Breast epithelium (tissue), 4 donors: ENCODE results near the gene NTNG1. TPM values are rescaled to one million over a fixed set of nuclear protein-coding genes. Genes with fewer than 3 reads are reported as not detected.

Source experiments
- DNase-seq, 2 donors: peaks; one replicate each; pipeline ENCODE4 v3.0.0-alpha.2; 2019; ENCODE audit warnings: low spot score in 2 of 2
- H3K27ac ChIP-seq, 2 donors: fragments of 200-600 bp; sonication (generic) in 1 of 2; one replicate each; pipeline ENCODE4 v1.5.1; 2016 to 2019; ENCODE audit warnings: mild to moderate bottlenecking in 1 of 2
- H3K27me3 ChIP-seq, 2 donors: fragments of 200-600 bp; sonication (generic) in 1 of 2; one replicate each; pipeline versions ENCODE4 v1.5.1 to v1.6.0; 2017 to 2019; ENCODE audit warnings: control low read depth in 1 of 2, mild to moderate bottlenecking in 1 of 2
- H3K36me3 ChIP-seq: fragments of 200-600 bp; one replicate; pipeline ENCODE4 v1.5.1; 2019
- H3K4me1 ChIP-seq, 2 donors: fragments of 200-600 bp; sonication (generic); one replicate each; pipeline ENCODE4 v1.5.1; 2016 to 2019; ENCODE audit warnings: control low read depth in 1 of 2
- H3K4me3 ChIP-seq, 3 donors: fragments of 200-600 bp; sonication (generic); 1 replicate in 2 of 3; 2 replicates in 1 of 3; pipeline ENCODE4 v1.5.1; 2016 to 2019; ENCODE audit warnings: mild to moderate bottlenecking in 3 of 3, moderate library complexity in 2 of 3
- H3K9me3 ChIP-seq, 2 donors: fragments of 200-600 bp; sonication (generic) in 1 of 2; one replicate each; pipeline ENCODE4 v1.5.1; 2016 to 2019; ENCODE audit warnings: control low read depth in 1 of 2
- CTCF ChIP-seq, 3 donors: fragments of 450-650 bp; IDR thresholded peaks; one replicate each; pipeline ENCODE4 v1.5.1; 2016 to 2017; ENCODE audit warnings: antibody characterized with exemption in 3 of 3, mild to moderate bottlenecking in 3 of 3, moderate library complexity in 3 of 3
- POLR2A ChIP-seq: fragments of 450-650 bp; IDR thresholded peaks from one replicate; pipeline ENCODE4 v1.6.1; 2016; ENCODE audit warnings: antibody characterized with exemption, mild to moderate bottlenecking, moderate library complexity
- POLR2AphosphoS5 ChIP-seq, 3 donors: sonication (generic); formaldehyde crosslinking; IDR thresholded peaks; one replicate each; pipeline ENCODE4 v1.6.1; 2017; ENCODE audit warnings: antibody characterized with exemption in 3 of 3
- intact Hi-C: fragments of 100-400 bp; cut with DNase I; formaldehyde crosslinking; loops from one replicate; pipeline ENCODE4 v1.15.1; 2023; ENCODE audit warnings: low total_unique reads
- total RNA-seq, 3 donors: library from RNA; depleted of rRNA; stranded (reverse); fragments of >200 nt; gene quantifications; one replicate each; pipeline ENCODE4 v1.1.0, GENCODE V29; 2016

NTNG1 gene
- total RNA-seq, 3 donors from 2014 or later, result 0.32 to 5.7 (median 0.98) TPM

GRCh38 chr1:107262467-107263286 lies 121.8 kb downstream of the NTNG1 start:
- H3K9me3 ChIP-seq, result no peaks in the 10 kb centered on the region
- no peaks in the 10 kb centered on the region for H3K36me3 ChIP-seq
- no peaks in the 10 kb centered on the region for H3K27me3 ChIP-seq
- no peak overlapping the region for H3K27ac ChIP-seq
- TF ChIP-seq POLR2AphosphoS5 (IDR thresholded peaks at IDR 0.05), result no peak
- intact Hi-C loops, result no loop called here
- H3K4me3 ChIP-seq, result no peak overlapping the region
- no peaks in the 10 kb centered on the region for H3K4me1 ChIP-seq
- DNase-seq, result no peak

DNA sequence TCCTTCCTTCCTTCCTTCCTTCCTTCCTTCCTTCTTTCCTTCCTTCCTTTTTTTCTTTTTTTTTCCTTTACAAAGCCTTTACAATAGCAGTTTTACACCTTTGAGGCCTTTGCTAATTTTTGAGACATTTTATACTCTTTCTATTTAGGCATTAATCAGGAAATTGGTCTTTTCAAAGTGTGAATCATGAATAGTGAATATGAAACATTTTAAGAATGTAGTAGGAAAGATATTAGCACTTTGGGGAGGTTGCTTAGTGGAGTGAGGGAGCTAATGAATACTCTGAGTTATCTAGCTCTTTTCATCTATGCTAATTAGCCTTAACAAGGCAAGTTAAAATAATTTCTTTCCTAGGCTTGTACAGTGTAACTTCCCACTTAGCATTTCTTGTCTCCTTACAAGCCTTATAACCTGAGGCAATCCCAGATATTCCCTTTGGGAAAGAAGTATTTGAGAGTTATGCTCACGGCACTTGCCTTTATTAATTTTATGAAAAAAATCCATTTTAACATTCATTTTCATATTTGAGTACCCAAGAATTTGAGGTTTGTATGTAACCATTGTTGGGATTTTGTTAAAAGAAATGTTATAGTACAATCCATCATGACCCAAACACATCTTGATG lies 122.6 kb downstream of the NTNG1 start:
- intact Hi-C loops, result no loop called here
- DNase-seq, result no peak

DNA sequence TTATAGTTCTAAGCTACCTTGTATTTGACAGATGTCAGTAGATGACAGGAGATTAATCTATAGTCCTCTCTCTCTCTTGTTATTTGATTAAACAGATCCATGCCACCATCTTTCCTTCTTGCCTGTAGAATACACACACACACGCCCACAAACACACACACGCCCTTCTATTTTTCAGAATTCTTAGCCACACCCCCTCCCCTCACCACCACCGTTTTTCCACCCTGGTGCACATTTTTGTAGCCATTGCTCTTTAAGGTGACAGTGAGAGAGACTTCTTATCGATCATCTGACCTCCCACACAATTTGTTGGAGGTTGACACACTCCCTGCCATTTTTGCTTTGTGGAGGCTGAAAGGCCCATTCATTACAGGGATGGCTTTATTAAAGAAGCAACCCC lies 123.2 kb downstream of the NTNG1 start:
- Histone ChIP-seq H3K27me3 (no peaks in the 10 kb centered on the region), H3K36me3 (no peaks in the 10 kb centered on the region), H3K27ac (no peak overlapping the region), H3K4me3 (no peak overlapping the region), H3K4me1 (no peaks in the 10 kb centered on the region), H3K9me3 (no peaks in the 10 kb centered on the region)
- intact Hi-C loops, result no loop called here
- TF ChIP-seq POLR2A, result no peak
- TF ChIP-seq POLR2AphosphoS5 (IDR thresholded peaks at IDR 0.05), result no peak
- TF ChIP-seq CTCF (IDR thresholded peaks at IDR 0.05), result no peak
- no peak for DNase-seq

More for the DNA sequence above, 122.6 kb downstream of the NTNG1 start:
- Histone ChIP-seq H3K27me3 (no peaks in the 10 kb centered on the region), H3K9me3 (no peaks in the 10 kb centered on the region), H3K4me1 (no peaks in the 10 kb centered on the region), H3K36me3 (no peaks in the 10 kb centered on the region), H3K4me3 (no peak overlapping the region), H3K27ac (no peak overlapping the region)
- TF ChIP-seq POLR2A, result no peak
- no peak for TF ChIP-seq CTCF (IDR thresholded peaks at IDR 0.05)
- no peak for TF ChIP-seq POLR2AphosphoS5 (IDR thresholded peaks at IDR 0.05)

DNA sequence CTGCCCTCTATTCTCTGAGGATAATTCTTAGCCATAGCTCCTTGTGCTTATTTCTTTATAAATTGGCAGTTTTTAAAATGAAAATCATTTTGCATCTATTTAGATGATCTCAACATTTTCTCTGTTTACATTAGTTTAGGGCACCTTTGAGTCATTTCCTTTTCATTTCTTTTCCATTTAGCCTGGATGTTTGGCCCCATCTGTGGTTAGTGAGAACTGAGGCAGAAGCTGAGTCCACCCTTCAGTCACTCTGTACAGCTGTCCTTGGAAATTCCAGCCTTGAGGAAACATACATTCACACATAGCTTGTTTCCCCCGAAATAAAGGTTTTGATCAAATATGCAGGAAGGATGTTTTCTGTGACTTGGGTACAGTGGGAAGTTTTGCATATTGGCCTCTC lies 123.7 kb downstream of the NTNG1 start:
- intact Hi-C loops, result no loop called here
- Histone ChIP-seq H3K27me3 (no peaks in the 10 kb centered on the region), H3K4me1 (no peaks in the 10 kb centered on the region), H3K27ac (no peak overlapping the region), H3K9me3 (no peaks in the 10 kb centered on the region), H3K36me3 (no peaks in the 10 kb centered on the region), H3K4me3 (no peak overlapping the region)
- no peak for DNase-seq
- TF ChIP-seq CTCF (IDR thresholded peaks at IDR 0.05), result no peak
- no peak for TF ChIP-seq POLR2A
- no peak for TF ChIP-seq POLR2AphosphoS5 (IDR thresholded peaks at IDR 0.05)

- H3K4me3 ChIP-seq, result no peak overlapping the region
- intact Hi-C loops, result no loop called here
These were observed 126.7 kb downstream of the NTNG1 start for GRCh38 chr1:107267489-107267888.

More at GRCh38 chr1:107267489-107267888, 126.7 kb downstream of the NTNG1 start:
- H3K27ac ChIP-seq, result no peak overlapping the region
- H3K36me3 ChIP-seq, result no peaks in the 10 kb centered on the region
- H3K27me3 ChIP-seq, result no peaks in the 10 kb centered on the region
- H3K9me3 ChIP-seq, result no peaks in the 10 kb centered on the region
- DNase-seq, result no peak
- H3K4me1 ChIP-seq, result no peaks in the 10 kb centered on the region
- TF ChIP-seq POLR2A (no peak), CTCF (IDR thresholded peaks at IDR 0.05) (no peak), POLR2AphosphoS5 (IDR thresholded peaks at IDR 0.05) (no peak)
